HEK293 (cell line): Measurements from ENCODE around the gene NFE2L2.

ENCODE experiments used
- BCL11B ChIP-seq: fragments of 450-650 bp; formaldehyde crosslinking; IDR thresholded peaks from 2 replicates; pipeline ENCODE4 v1.5.1; 2016; ENCODE audit warnings: low read depth, missing biosample characterization, missing genetic modification characterization
- CTCF ChIP-seq: fragments of 450-650 bp; formaldehyde crosslinking; IDR thresholded peaks from 2 replicates; pipeline ENCODE4 v1.5.1; 2016; ENCODE audit warnings: missing biosample characterization, missing genetic modification characterization
- GLIS2 ChIP-seq: fragments of 450-650 bp; formaldehyde crosslinking; IDR thresholded peaks from 2 replicates; pipeline ENCODE4 v1.5.1; 2016; ENCODE audit warnings: missing biosample characterization, missing genetic modification characterization
- KLF10 ChIP-seq: fragments of 450-650 bp; IDR thresholded peaks from 2 replicates; pipeline ENCODE4 v1.5.1; 2018; ENCODE audit warnings: missing biosample characterization, mild to moderate bottlenecking, missing genetic modification characterization
- SP7 ChIP-seq: fragments of 450-650 bp; formaldehyde crosslinking; IDR thresholded peaks from 2 replicates; pipeline ENCODE4 v1.5.1; 2016; ENCODE audit warnings: missing biosample characterization, missing genetic modification characterization
- ZBTB10 ChIP-seq: fragments of 450-650 bp; formaldehyde crosslinking; IDR thresholded peaks from 2 replicates; pipeline ENCODE4 v1.5.1; 2016; ENCODE audit warnings: missing biosample characterization, missing genetic modification characterization
- ZBTB20 ChIP-seq: fragments of 450-650 bp; formaldehyde crosslinking; IDR thresholded peaks from 2 replicates; pipeline ENCODE4 v1.5.1; 2016; ENCODE audit warnings: missing biosample characterization, missing genetic modification characterization
- ZBTB26 ChIP-seq: fragments of 450-650 bp; formaldehyde crosslinking; optimal IDR thresholded peaks from 2 replicates; pipeline ENCODE3; 2016; ENCODE audit warnings: missing biosample characterization, mild to moderate bottlenecking, missing genetic modification characterization
- ZBTB7A ChIP-seq: fragments of 450-650 bp; formaldehyde crosslinking; IDR thresholded peaks from 2 replicates; pipeline ENCODE4 v1.5.1; 2016; ENCODE audit warnings: low read depth, missing biosample characterization, missing genetic modification characterization
- ZBTB8A ChIP-seq: fragments of 450-650 bp; formaldehyde crosslinking; IDR thresholded peaks from 2 replicates; pipeline ENCODE4 v1.5.1; 2016; ENCODE audit warnings: missing biosample characterization, missing genetic modification characterization
- ZNF10 ChIP-seq: fragments of 450-650 bp; formaldehyde crosslinking; IDR thresholded peaks from 2 replicates; pipeline ENCODE4 v1.5.1; 2017; ENCODE audit warnings: missing biosample characterization, missing genetic modification characterization
- ZNF16 ChIP-seq: fragments of 450-650 bp; formaldehyde crosslinking; IDR thresholded peaks from 2 replicates; pipeline ENCODE4 v1.5.1; 2016; ENCODE audit warnings: low read depth, missing biosample characterization, missing genetic modification characterization
- ZNF174 ChIP-seq: fragments of 450-650 bp; formaldehyde crosslinking; IDR thresholded peaks from 2 replicates; pipeline ENCODE4 v1.5.0; 2017; ENCODE audit warnings: missing biosample characterization, mild to moderate bottlenecking, missing genetic modification characterization
- ZNF202 ChIP-seq: fragments of 450-650 bp; formaldehyde crosslinking; IDR thresholded peaks from 2 replicates; pipeline ENCODE4 v1.5.1; 2016; ENCODE audit warnings: missing biosample characterization, missing genetic modification characterization, borderline replicate concordance
- ZNF221 ChIP-seq: fragments of 450-650 bp; formaldehyde crosslinking; IDR thresholded peaks from 2 replicates; pipeline ENCODE4 v1.5.1; 2017; ENCODE audit warnings: missing biosample characterization, missing genetic modification characterization, borderline replicate concordance
- ZNF26 ChIP-seq: fragments of 450-650 bp; formaldehyde crosslinking; IDR thresholded peaks from 2 replicates; pipeline ENCODE4 v1.5.1; 2016; ENCODE audit warnings: missing biosample characterization, missing genetic modification characterization
- ZNF350 ChIP-seq: fragments of 450-650 bp; formaldehyde crosslinking; IDR thresholded peaks from 2 replicates; pipeline ENCODE4 v1.5.0; 2017; ENCODE audit warnings: missing biosample characterization, mild to moderate bottlenecking, missing genetic modification characterization
- ZNF433 ChIP-seq: fragments of 450-650 bp; formaldehyde crosslinking; IDR thresholded peaks from 2 replicates; pipeline ENCODE4 v1.5.1; 2016; ENCODE audit warnings: missing biosample characterization, missing genetic modification characterization, low read depth
- ZNF664 ChIP-seq: fragments of 450-650 bp; formaldehyde crosslinking; IDR thresholded peaks from 2 replicates; pipeline ENCODE4 v1.5.1; 2016; ENCODE audit warnings: missing biosample characterization, missing genetic modification characterization
- ZNF76 ChIP-seq: fragments of 450-650 bp; formaldehyde crosslinking; IDR thresholded peaks from 2 replicates; pipeline ENCODE4; 2016; ENCODE audit warnings: low read depth, missing biosample characterization, missing genetic modification characterization, borderline replicate concordance
- ZNF792 ChIP-seq: fragments of 450-650 bp; formaldehyde crosslinking; IDR thresholded peaks from 2 replicates; pipeline ENCODE4 v1.5.1; 2016; ENCODE audit warnings: missing biosample characterization, missing genetic modification characterization
- TF ChIP-seq, protein P1 (sequence below): fragments of 450-650 bp; formaldehyde crosslinking; IDR thresholded peaks from 2 replicates; pipeline ENCODE4 v1.5.1; 2017; ENCODE audit warnings: missing biosample characterization, missing genetic modification characterization
- TF ChIP-seq, protein P2 (sequence below): fragments of 450-650 bp; formaldehyde crosslinking; IDR thresholded peaks from 2 replicates; pipeline ENCODE4 v1.5.1; 2016; ENCODE audit warnings: missing biosample characterization, missing genetic modification characterization
- TF ChIP-seq, protein P3 (sequence below): fragments of 450-650 bp; formaldehyde crosslinking; IDR thresholded peaks from 2 replicates; pipeline ENCODE4 v1.5.1; 2017; ENCODE audit warnings: missing biosample characterization, missing genetic modification characterization

Gene NFE2L2

GRCh38 chr2:177264693-177265587, at the start of gene NFE2L2 (continued):
- TF ChIP-seq, protein P1, sequence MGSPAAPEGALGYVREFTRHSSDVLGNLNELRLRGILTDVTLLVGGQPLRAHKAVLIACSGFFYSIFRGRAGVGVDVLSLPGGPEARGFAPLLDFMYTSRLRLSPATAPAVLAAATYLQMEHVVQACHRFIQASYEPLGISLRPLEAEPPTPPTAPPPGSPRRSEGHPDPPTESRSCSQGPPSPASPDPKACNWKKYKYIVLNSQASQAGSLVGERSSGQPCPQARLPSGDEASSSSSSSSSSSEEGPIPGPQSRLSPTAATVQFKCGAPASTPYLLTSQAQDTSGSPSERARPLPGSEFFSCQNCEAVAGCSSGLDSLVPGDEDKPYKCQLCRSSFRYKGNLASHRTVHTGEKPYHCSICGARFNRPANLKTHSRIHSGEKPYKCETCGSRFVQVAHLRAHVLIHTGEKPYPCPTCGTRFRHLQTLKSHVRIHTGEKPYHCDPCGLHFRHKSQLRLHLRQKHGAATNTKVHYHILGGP: no peak
- peak; percentile 94 for TF ChIP-seq GLIS2 (tag by site-specific recombination)
- no peak for TF ChIP-seq ZBTB7A (tag by site-specific recombination)
- TF ChIP-seq ZBTB26 (tag by site-specific recombination): peak; percentile 56
- TF ChIP-seq ZNF202 (tag by site-specific recombination): no peak
- peak; percentile 78 for TF ChIP-seq KLF10 (tag by site-specific recombination)
- TF ChIP-seq, protein P2, sequence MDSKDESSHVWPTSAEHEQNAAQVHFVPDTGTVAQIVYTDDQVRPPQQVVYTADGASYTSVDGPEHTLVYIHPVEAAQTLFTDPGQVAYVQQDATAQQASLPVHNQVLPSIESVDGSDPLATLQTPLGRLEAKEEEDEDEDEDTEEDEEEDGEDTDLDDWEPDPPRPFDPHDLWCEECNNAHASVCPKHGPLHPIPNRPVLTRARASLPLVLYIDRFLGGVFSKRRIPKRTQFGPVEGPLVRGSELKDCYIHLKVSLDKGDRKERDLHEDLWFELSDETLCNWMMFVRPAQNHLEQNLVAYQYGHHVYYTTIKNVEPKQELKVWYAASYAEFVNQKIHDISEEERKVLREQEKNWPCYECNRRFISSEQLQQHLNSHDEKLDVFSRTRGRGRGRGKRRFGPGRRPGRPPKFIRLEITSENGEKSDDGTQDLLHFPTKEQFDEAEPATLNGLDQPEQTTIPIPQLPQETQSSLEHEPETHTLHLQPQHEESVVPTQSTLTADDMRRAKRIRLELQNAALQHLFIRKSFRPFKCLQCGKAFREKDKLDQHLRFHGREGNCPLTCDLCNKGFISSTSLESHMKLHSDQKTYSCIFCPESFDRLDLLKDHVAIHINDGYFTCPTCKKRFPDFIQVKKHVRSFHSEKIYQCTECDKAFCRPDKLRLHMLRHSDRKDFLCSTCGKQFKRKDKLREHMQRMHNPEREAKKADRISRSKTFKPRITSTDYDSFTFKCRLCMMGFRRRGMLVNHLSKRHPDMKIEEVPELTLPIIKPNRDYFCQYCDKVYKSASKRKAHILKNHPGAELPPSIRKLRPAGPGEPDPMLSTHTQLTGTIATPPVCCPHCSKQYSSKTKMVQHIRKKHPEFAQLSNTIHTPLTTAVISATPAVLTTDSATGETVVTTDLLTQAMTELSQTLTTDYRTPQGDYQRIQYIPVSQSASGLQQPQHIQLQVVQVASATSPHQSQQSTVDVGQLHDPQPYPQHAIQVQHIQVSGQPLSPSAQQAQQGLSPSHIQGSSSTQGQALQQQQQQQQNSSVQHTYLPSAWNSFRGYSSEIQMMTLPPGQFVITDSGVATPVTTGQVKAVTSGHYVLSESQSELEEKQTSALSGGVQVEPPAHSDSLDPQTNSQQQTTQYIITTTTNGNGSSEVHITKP (tag by site-specific recombination): peak; percentile 90
- TF ChIP-seq ZNF16 (tag by site-specific recombination): no peak
- no peak for TF ChIP-seq ZNF10 (tag by site-specific recombination)
- no peak for TF ChIP-seq ZNF174
- TF ChIP-seq ZBTB8A: peak; percentile 71
- TF ChIP-seq ZBTB10 (tag by site-specific recombination): peak; percentile 46; the same call in 1 of the 2 replicates
- no peak for TF ChIP-seq ZNF26
- TF ChIP-seq ZNF433 (tag by site-specific recombination): no peak
- TF ChIP-seq, protein P3, sequence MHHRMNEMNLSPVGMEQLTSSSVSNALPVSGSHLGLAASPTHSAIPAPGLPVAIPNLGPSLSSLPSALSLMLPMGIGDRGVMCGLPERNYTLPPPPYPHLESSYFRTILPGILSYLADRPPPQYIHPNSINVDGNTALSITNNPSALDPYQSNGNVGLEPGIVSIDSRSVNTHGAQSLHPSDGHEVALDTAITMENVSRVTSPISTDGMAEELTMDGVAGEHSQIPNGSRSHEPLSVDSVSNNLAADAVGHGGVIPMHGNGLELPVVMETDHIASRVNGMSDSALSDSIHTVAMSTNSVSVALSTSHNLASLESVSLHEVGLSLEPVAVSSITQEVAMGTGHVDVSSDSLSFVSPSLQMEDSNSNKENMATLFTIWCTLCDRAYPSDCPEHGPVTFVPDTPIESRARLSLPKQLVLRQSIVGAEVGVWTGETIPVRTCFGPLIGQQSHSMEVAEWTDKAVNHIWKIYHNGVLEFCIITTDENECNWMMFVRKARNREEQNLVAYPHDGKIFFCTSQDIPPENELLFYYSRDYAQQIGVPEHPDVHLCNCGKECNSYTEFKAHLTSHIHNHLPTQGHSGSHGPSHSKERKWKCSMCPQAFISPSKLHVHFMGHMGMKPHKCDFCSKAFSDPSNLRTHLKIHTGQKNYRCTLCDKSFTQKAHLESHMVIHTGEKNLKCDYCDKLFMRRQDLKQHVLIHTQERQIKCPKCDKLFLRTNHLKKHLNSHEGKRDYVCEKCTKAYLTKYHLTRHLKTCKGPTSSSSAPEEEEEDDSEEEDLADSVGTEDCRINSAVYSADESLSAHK: peak; percentile 83
- no peak for TF ChIP-seq ZNF792 (tag by site-specific recombination)
- no peak for TF ChIP-seq ZNF221 (tag by site-specific recombination)
- TF ChIP-seq ZNF76 (tag by site-specific recombination): no peak
- no peak for TF ChIP-seq BCL11B
- TF ChIP-seq SP7 (tag by site-specific recombination): peak; percentile 55
- no peak for TF ChIP-seq ZNF664 (tag by site-specific recombination)
- peak; percentile 81 for TF ChIP-seq CTCF (tag by site-specific recombination)
- TF ChIP-seq ZNF350 (tag by site-specific recombination): no peak
- peak; percentile 74 for TF ChIP-seq ZBTB20 (tag by site-specific recombination)
